ENCODE results near the gene PSD2.

The PSD2 gene

DNA sequence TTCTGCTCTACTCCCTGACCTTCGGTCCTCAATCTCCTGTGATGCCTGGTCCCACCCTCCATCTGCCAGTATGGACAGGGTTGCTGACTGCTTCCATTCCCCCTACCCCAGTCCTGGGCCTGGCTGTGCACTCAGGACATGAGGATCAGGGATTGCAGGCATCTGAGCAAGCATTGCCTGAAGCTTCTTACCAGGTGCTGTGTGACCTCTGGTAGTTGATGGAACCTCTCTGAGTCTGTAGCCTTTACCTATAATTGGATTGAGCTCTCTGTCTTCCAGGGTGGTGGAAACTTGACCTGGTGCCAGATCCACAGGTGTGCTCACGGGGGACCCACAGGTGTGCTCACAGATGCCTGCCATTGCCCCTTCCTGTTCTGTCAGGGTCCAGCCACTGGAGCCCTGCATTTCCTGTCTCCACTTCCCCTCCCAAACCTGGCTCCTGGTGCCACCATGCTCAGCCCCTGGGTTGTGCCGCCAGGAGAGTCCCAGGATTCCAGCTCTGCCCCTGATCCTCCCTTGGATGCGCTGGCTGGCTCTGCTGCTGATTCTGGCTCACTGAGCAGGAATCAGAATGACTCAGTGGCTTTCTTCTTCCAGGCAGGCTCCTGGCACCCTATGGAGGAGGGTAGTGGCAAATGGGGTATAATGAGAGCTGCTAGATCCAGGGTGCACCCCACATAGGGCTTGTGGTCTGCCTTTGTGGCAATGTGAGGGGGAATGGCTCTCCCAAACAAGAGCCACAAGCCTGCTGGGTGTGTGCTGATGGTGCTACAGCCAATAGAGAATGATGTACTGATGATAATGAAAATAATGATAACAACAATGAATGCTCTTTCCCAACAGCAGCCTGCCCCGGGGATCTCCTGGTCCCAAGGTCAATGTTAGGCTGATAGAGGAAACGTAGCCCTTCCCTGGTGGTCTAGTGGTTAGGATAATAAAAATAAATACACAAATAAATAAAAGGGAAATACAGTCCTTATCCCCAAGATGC lies 35.2 kb upstream of the PSD2 start:
- DNase-seq (ENCODE audit: low spot score), result no peak
- TF ChIP-seq, protein P1, sequence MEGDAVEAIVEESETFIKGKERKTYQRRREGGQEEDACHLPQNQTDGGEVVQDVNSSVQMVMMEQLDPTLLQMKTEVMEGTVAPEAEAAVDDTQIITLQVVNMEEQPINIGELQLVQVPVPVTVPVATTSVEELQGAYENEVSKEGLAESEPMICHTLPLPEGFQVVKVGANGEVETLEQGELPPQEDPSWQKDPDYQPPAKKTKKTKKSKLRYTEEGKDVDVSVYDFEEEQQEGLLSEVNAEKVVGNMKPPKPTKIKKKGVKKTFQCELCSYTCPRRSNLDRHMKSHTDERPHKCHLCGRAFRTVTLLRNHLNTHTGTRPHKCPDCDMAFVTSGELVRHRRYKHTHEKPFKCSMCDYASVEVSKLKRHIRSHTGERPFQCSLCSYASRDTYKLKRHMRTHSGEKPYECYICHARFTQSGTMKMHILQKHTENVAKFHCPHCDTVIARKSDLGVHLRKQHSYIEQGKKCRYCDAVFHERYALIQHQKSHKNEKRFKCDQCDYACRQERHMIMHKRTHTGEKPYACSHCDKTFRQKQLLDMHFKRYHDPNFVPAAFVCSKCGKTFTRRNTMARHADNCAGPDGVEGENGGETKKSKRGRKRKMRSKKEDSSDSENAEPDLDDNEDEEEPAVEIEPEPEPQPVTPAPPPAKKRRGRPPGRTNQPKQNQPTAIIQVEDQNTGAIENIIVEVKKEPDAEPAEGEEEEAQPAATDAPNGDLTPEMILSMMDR (IDR thresholded peaks at IDR 0.05; ENCODE audit: extremely low read depth, missing control alignments), result no peak

DNA sequence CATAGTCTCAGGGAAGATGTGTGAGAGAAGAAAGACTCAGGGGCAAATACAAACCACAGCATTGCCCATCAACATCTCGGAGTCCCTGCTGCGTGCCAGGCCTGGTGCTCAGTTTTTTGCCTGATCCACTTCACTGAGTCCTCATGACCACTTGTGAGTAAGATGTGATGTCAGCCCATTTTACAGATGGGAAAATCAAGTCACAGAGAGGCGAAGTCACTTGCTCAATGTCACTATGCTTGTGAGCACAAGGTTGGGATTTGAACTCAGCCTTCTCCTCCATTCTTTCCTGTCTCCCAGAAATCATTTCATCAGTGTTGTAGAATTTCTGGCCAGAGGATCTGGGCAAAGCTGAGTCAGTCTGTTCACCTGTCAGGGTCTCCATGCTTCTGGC lies 34.6 kb upstream of the PSD2 start:
- no peak for DNase-seq (ENCODE audit: low spot score)
- TF ChIP-seq, protein P1 (IDR thresholded peaks at IDR 0.05; ENCODE audit: extremely low read depth, missing control alignments), result no peak

DNA sequence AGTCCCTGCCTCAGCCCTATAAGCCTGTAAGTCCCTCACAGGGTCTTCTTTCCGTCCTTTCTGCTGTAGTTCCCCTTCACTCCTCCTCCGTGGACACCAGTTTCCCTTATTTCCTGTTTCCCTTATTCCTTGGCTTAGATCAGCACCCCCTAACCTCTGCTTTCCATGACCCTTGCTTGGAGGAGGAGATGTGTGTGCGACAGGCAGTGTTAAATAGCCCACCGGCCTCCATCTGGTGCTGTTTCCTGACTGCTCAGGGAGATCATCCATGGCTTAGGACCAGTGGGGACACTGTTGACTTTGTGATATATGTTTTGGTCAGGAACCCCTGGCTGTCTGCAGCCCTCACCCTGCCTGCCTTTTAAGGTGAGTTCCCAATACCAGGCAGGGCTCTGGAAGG lies 34.1 kb upstream of the PSD2 start:
- TF ChIP-seq, protein P1 (IDR thresholded peaks at IDR 0.05; ENCODE audit: extremely low read depth, missing control alignments), result no peak
- DNase-seq (ENCODE audit: low spot score), result no peak

DNA sequence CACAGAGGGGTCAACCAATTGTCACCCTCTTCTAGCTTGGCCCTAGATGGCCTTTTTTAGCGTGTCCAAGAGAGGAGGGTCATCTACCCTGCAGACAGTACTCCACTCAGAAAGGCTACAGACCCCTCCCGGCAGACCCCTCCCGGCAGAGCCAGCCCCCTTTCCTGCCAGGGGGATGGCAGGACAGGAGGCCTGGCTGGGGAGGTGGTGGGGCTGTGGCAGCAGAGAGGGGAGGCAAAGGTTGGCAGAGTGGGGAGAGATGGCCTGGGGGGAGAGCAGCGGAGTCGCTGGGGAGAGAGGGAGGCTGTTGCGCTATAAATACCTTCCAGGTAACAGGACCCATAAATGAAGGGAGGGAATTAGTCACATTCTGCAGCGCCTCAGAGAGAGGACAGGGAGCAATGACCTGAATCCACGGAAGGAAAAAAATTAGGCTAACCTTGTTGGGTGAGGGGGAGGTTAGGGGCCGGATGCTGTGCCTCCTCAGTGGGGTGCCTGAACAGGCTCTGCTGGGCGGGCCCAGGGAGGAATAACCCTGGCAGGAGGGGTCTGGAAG lies 32.9 kb upstream of the PSD2 start:
- DNase-seq (ENCODE audit: low spot score), result no peak
- TF ChIP-seq, protein P1 (IDR thresholded peaks at IDR 0.05; ENCODE audit: extremely low read depth, missing control alignments), result no peak

DNA sequence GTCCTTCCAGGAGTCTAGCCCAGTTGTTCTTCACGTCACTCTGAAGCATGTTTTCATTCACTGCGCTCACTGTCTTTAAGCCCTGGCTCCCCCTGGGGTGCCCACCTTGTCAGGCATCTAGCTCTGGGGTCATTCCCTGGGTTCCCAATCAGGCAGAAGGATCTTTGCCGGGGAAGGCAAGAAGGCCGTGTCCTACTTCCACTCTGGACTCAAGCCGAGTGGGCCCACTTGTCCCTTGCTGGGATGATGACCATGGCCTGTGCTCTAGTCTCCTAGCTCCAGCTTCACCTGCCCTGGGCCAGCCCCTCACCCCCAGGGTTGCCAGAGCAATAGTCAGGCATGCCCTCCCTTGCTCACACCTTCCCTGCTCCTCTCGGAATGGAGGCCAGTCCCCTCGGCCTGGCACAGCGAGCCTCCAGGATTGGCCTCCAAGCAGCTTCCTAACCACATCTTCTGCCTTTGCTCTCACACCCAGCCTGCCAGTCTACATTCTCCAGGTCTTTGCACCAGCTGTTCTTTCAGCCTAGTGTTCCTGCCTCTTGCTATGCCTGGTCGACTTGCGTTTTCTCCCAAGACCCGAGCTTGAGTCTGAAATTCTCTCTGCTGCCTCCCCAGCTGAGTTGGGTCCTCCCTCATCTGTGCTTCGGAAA lies 32.2 kb upstream of the PSD2 start:
- DNase-seq (ENCODE audit: low spot score), result no peak
- TF ChIP-seq, protein P1 (IDR thresholded peaks at IDR 0.05; ENCODE audit: extremely low read depth, missing control alignments), result no peak

DNA sequence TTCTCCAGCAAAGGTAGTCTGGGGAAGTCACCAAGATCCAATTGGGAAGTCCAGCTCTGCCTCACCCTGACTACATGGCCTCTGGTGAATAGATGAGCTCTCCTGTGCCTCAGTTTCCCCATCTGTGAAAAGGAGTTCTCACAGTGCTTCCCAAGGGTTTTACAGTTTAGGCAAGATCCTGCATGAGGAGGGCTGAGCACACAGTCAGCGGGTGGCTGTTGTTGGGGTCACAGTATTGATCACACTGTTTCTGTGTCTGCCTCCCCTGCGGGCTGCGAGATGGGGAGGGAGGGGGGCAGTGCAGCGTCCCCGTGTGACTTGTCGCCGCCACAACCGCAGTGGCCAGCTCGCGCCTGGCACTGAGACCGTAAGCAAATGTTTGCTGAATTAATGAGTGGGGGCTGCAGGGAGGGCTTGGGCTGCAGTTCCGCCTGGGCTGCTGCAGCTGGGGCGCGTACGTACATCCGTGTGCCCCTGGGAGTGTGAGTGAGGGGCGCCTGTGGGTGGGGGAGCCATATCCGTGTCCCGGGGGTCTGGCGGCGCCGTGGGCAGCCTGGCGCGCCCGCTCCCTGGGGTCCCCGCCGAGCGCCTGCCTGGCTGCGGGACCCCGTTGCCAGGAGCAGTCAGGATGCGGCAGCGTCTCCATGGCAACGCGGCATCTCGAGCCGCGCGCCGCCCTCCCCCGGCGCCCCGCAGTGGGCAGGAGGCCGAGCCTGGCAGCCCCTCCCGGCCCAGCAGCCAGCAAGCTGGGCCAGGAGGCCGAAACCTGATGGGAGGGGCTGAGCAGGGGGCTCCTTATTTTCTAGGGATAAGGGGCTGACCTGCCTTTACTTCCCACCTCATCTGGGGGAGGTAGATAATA lies 31.4 kb upstream of the PSD2 start:
- no peak for DNase-seq (ENCODE audit: low spot score)
- TF ChIP-seq, protein P1 (IDR thresholded peaks at IDR 0.05; ENCODE audit: extremely low read depth, missing control alignments), result no peak
